Measurements from ENCODE around the gene SPIRE2. TPM values are rescaled to one million over a fixed set of nuclear protein-coding genes. Genes with fewer than 3 reads are reported as not detected.

The SPIRE2 gene
- total and polyA plus RNA-seq, 9 of the 15 experiments (the other 6 are each of a cell fraction or from before 2014, with no cell fraction given) = 0.70 to 7.5 (median 4.6) TPM

GRCh38 chr16:89909777-89910716 is 81.8 kb downstream of the SPIRE2 start (continued):
- TF ChIP-seq PATZ1 (CRISPR knock-in tag; IDR thresholded peaks at IDR 0.05; ENCODE audit: borderline replicate concordance) (no peak), PYGO2 (tag; IDR thresholded peaks at IDR 0.05) (no peak), RB1 (IDR thresholded peaks at IDR 0.05; ENCODE audit: low read depth) (peak; percentile 59; the same call in 1 of the 2 replicates), SMAD2 (IDR thresholded peaks at IDR 0.05; ENCODE audit: low read depth, low read length) (no peak), MLX (CRISPR knock-in tag; conservative IDR thresholded peaks at IDR 0.05) (no peak), ZHX1 (conservative IDR thresholded peaks at IDR 0.05; ENCODE audit: low read length) (no peak), TFAP4 (CRISPR knock-in tag; IDR thresholded peaks at IDR 0.05; ENCODE audit: borderline replicate concordance) (peak; percentile 96), KAT8 (IDR thresholded peaks at IDR 0.05; ENCODE audit: low read depth) (no peak), PPARD (CRISPR knock-in tag; IDR thresholded peaks at IDR 0.05) (no peak), NELFE (IDR thresholded peaks at IDR 0.05; ENCODE audit: insufficient read depth, insufficient read length) (no peak), CHD4 (IDR thresholded peaks at IDR 0.05; ENCODE audit: insufficient read depth, insufficient replicate concordance, low read depth, low read length, poor library complexity, severe bottlenecking) (no peak), ZNF143 (CRISPR knock-in tag; IDR thresholded peaks at IDR 0.05) (no peak), HMGXB4 (CRISPR knock-in tag; IDR thresholded peaks at IDR 0.05) (no peak), SMC3 (conservative IDR thresholded peaks at IDR 0.05; ENCODE audit: insufficient read depth, low read depth, low read length) (peak; percentile 51; the same call in 1 of the 2 replicates), ZBTB33 (CRISPR knock-in tag; IDR thresholded peaks at IDR 0.05) (peak; percentile 42; the same call in 1 of the 2 replicates)

Measured in K562 (cell line).